Measurements from ENCODE around the gene KDM5B.
"Not testable (repeated sequence)": the region's sequence is repeated elsewhere in the genome, so short reads cannot be mapped to it uniquely, and the experiment has no call there.

KDM5B gene

DNA sequence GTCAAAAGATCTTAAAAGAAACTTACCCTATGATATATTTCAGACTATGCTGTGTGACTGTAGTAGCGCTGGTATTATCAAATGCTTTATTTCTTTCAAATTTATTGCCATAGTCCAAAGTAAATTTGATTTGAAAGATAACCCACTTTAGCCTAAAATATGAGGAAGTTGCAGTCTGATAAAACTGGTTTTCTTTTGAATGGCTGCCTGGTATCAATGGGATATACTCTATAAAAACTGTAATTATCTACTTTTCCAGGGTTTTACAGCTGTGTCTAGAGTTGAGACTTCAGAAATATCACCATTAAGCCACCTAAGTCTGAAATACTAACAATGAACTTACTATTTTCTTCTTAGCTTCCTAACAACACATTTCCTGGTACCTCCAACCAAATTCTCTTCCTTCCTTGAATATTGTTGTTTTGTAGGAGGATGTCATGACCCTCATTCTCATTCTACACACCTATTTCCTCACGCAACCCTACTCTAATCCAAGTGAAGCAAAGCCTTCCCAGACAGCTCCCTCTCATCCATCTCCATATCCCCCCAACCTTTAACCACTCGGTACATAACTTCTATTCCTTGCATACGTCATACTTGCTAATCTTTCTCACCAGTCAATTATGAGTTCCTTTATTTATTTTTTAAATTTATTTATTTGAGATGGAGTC, 17.0 kb downstream of the KDM5B start:
- DNase-seq: no peak

- no peak for DNase-seq
Measured at GRCh38 chr1:202788800-202789199, 19.4 kb downstream of the KDM5B start.

GRCh38 chr1:202786804-202787203, 21.4 kb downstream of the KDM5B start:
- no peak for DNase-seq

- DNase-seq: no peak
Measured at GRCh38 chr1:202781180-202781579, 27.0 kb downstream of the KDM5B start.

- DNase-seq: no peak
Measured at GRCh38 chr1:202770135-202770534, 38.1 kb downstream of the KDM5B start.

DNA sequence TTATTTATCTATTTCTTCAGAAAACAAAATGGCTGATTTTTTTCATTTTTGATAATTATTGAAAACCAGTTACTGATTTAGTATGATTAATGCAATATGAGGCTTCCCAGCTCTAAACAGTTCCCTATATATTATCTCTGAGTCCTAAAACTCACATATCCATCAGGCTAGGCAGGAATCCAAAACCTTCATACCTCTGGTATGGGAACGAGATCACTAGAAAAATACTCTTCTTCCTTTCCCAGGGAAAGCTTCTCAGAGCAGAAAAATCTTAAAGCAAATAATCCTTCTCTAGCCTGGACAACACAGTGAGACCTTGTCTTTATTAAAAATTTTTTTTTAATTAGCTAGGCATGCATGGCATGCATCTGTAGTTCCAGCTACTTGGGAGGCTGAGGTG, 42.5 kb downstream of the KDM5B start:
- DNase-seq: no peak

- DNase-seq: no peak
Measured at GRCh38 chr1:202762019-202762418, 46.2 kb downstream of the KDM5B start.

DNA sequence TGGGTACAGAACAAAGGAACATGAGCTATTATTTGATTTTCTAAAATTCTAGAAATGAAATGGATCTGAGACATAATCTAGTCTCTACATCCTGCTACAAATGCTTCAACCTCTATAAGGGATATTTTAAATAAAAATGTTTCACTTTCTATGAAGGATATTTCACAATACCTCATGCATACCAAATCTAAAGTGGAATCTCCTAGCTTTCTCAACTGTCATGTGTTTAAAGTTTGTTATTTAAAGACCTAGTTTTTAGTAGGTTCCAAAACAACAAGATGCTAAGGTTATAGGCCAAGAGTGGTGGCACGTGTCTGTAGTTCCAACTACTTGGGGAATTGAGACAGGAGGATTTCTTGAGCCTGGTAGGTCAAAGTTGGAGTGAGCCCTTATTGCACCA, 47.6 kb downstream of the KDM5B start:
- no peak for DNase-seq

DNA sequence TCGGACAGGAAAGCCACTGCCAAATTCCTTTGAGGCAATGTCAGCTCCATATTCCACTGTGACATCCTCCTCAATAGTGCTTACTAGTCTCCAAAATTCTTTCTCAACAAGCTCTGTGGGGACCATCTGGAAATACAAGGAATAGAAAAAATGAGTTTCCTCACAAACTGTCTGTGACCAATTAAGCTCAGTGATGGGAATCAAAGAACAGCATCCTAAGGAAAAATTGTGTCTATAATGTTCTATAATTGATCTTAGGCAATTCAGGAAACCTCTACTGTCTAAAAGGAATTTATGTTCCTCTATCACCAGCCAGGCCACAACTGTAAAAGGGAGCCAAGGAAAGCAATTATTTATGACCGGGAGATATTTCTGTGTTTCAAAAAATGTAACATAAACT, 51.8 kb downstream of the KDM5B start:
- DNase-seq: no peak

DNA sequence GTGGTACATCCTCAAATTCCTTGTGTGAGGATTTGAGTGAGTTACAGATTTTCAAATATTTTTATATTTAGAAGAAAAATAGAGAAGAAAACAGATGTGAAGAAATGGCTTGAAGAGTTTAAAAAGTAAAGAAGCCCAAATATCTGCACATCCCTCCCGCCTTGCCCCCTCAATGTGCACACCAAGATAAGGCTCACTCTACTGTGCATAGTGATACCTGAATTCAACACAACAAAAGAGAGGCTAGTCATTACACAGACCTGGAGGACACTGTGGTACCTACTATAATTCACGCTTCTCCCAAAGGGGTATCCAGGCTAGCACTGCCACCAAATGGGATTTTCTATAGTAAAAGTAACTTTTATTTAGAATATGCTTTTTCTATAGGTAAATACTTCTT, 53.9 kb downstream of the KDM5B start:
- no peak for DNase-seq

DNA sequence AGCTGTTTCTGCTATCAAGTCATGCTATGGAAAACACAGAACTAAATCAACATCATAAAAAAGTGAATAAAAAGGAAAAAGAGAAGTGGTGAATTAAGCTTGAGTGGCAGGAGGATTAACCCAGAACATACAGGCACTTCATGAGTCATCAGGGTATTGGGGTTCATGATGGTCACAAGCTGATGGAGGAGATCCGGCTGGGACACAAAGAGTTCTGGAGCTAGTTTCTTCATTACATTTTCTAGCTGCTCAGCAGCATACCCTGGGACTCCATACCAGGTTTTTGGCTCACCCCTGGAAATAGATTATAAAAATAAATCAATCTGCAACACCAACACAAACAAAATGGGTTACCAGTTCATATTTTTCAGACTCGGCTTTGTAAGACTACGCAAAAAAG, 55.4 kb downstream of the KDM5B start:
- no peak for DNase-seq

- no peak for DNase-seq
Measured at GRCh38 chr1:202750761-202751160, 57.5 kb downstream of the KDM5B start.

- no peak for DNase-seq
Measured at GRCh38 chr1:202750024-202750423, 58.2 kb downstream of the KDM5B start.

DNA sequence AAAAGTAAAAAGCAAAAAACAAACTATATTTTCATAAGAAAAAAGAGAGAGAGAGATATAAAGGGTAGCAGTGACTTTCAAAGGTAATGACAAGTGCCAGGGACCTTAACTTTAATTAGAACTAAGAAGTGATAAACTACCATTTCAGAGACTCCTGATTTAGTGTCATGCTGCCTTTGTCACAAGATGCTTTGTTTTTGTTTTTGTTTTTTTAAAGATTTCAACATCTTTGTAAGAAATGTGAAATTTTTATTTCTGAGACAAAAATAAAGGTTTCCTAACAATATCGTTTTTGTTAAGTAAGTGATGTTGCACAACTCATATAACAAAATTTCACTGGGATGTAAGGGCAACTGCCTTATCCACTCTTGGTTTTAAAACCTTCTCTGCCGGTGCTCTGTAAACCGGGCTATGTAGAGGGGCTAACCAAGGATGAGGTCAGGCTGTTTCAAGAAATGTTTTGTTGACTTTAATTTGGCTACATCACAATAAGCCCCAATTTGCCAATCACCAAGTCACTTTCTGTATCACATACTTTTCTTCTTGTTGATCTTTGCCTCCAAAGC, 62.8 kb downstream of the KDM5B start:
- DNase-seq: no peak

DNA sequence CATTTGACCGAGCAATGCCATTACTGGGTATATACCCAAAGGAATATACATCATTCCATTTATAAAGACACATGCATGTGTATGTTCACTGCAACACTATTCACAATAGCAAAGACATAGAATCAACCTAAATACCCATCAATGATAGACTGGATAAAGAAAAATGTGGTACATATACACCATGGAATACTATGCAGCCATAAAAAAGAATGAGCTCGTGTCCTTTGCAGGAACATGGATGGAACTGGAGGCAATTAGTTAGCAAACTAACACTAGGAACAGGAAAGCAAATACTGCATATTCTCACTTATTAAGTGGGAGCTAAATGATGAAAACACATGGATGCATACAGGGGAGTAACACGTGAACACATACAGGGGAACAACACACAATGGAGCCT, 63.5 kb downstream of the KDM5B start:
- not testable (repeated sequence) for DNase-seq

DNA sequence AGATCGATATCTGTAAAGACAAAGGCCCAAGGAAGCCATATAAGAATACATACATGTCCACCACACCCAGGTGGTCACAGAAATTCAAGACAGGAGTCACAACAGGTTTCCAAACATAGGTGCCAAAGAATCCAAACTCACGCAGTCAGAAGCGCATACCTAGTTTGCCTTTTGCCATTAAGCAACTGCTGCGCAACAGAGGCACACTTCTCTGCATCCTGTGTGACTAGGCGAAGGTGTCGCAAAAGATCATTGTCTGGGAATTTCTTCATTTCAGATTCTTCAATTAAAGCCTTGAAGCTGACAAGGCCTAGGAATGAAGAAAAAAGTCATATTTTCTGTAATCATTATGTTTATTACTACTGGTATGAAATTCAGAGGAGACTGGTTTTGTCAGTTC, 65.7 kb downstream of the KDM5B start:
- DNase-seq: no peak

DNA sequence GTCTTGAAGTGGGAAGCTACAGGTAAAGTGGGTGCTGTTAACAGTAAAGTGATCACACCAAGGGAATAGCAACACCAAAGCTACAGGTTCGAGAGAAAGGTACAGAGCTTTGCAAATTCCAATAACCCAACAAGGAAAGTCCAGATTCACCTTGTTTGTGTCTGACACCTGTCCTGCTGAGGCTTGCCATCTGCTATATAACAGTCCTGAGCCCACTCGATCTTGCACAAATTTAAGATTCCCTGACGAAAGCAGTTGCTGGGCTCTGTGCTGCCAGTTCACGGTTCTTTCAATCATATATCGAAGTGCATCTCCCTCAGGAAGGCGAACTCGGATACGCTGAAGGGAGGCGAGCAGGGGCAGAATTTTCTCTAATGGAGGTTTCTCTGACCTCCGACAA, 75.0 kb downstream of the KDM5B start:
- no peak for DNase-seq

DNA sequence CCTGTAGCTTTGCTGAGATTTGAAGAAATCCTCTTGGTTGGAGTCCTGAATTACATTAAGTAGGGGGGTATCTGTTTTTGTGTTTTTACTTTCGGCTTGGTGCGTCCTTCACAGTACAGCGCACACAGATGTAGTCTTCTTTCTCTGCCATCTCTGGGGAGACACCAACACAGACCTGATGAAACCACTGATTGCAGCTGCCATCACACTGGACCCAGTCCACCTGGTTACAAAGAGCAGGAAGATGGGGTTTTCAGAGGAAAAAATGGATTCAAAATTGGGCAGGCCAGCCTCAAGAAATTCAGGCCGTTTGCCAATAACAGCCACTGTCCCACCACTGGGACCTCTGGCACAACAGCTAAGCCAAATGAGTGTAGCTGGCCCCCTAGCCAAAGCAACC, 79.3 kb downstream of the KDM5B start:
- DNase-seq: no peak

GRCh38 chr1:202725526-202725925, 82.7 kb downstream of the KDM5B start:
- no peak for DNase-seq

- DNase-seq: no peak
Measured at GRCh38 chr1:202723708-202724107, 84.5 kb downstream of the KDM5B start.

DNA sequence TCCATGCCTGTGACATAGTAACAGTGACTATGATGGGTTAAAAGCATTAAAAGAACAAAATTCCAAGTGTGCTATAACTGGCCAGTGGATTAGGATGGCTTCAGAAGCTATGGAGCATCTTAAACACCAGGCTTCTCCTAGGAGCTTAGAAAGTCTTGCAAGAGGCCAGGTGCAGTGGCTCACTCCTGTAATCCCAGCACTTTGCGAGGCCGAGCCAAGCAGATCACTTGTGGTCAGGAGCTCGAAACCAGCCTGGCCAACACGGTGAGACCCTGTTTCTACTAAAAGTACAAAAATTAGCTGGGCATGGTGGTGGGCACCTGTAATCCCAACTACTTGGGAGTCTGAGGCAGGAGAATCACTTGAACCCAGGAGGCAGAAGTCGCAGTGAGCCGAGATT, 85.2 kb downstream of the KDM5B start:
- DNase-seq: not testable (repeated sequence)

DNA sequence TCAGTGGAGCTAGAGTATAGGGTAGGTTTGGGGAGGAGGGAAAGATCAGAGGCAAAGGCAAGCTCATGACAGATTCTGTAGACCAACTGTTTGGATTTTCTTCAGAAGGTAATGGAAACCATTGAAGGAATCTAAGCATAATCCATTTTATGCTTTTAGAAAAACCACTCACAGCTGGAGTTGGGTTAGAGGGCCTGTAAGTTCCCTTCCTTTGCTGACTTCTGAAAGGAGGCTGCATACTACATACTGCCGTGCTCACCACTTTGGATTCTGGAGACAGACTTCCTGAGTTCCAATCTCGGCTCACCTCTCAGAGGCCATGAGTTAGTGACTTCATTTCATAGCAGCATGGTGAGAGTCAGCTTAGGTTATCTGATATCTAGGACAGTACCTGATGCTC, 91.6 kb downstream of the KDM5B start:
- no peak for DNase-seq

DNA sequence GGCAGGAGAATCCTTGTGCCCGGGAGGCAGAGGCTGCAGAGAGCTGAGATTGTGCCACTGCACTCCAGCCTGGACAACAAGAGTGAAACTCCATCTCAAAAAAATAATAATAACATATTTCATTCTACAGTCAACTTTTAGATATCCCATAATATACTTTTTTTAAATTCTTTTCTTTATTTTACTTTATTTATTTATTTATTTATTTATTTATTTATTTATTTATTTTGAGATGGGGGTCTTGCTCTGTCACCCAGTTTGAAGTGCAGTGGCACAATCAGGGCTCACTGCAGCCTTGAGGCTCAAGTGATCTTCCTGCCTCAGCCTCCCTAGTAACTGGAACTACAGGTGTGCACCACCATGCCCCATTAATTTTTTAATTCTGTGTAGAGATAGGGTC, 94.0 kb downstream of the KDM5B start:
- DNase-seq: not testable (repeated sequence)

DNA sequence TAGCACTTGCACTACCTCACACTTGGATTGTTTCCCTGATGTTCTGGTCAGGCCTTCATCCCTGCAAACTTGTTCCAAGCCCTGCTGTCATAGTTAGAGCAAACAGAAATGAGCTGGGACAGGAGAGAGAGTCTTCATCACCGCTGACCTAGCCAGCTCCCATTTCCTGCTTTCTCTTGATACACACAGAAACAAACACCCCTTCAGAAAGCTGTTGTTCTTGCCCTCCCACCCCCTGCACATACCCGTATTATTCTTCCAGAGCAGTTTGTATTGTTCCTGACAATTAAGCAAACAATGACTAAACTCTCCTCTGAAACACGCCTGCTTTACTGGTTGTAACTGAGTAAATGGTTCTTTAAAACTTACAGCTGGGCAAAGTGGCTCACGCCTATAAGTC, 95.1 kb downstream of the KDM5B start:
- no peak for DNase-seq

GRCh38 chr1:202711949-202712635, 96.1 kb downstream of the KDM5B start:
- no peak for DNase-seq
